ENCODE measurements around the gene FAM20C. TPM values are rescaled to one million over a fixed set of nuclear protein-coding genes. Genes with fewer than 3 reads are reported as not detected.
"Not testable (repeated sequence)": the region's sequence is repeated elsewhere in the genome, so short reads cannot be mapped to it uniquely, and the experiment has no call there.

Gene FAM20C
- total RNA-seq, 1 experiment from 2014 or later = 87.9 TPM

GRCh38 chr7:240146-240676, 47.8 kb downstream of the FAM20C start:
- Histone ChIP-seq H3F3A (ENCODE audit: low read length, unreplicated experiment) (no peaks in the 10 kb centered on the region), H3K27me3 (ENCODE audit: low read length) (no peaks in the 10 kb centered on the region), H3K79me2 (ENCODE audit: low read length) (peaks cover 9% of the 10 kb centered on the region), H4K20me1 (ENCODE audit: low read length) (peaks cover 3% of the 10 kb centered on the region; the same call in 1 of the 2 replicates), H3K4me2 (ENCODE audit: low read length) (no peak overlapping the region), H2AFZ (ENCODE audit: low read length) (no peak overlapping the region), H3K36me3 (ENCODE audit: low read depth, low read length) (peaks cover 11% of the 10 kb centered on the region; the same call in 1 of the 2 replicates), H3K4me1 (ENCODE audit: insufficient read depth, low read length) (0 out of 2 replicates have a peak, but pooled peaks cover 3% of the 10 kb centered on the region), H3K9ac (ENCODE audit: low read length) (no peak overlapping the region), H3K9me3 (ENCODE audit: low read length) (no peaks in the 10 kb centered on the region), H3K9me2 (replicated peaks; ENCODE audit: low read length) (no peaks in the 10 kb centered on the region), H3K4me3 (ENCODE audit: low read length) (no peak overlapping the region), H3K27ac (ENCODE audit: low read length) (no peak overlapping the region)
- intact Hi-C loops (cut with micrococcal nuclease) = no loop called here
- ChIA-PET POLR2A (ENCODE audit: unreplicated experiment) (no interaction called here), CTCF (no interaction called here)
- DNase-seq (no peak), ATAC-seq (no peak)
- no peak for TF ChIP-seq EZH2phosphoT487 (IDR thresholded peaks at IDR 0.05; ENCODE audit: borderline replicate concordance, low read length)
- TF ChIP-seq CTCF (conservative IDR thresholded peaks at IDR 0.05; ENCODE audit: low read depth, low read length) = no peak
- no TSS peak for BruUV-seq (replicated peaks)

GRCh38 chr7:240887-241421, 48.6 kb downstream of the FAM20C start:
- Histone ChIP-seq H3K27me3 (ENCODE audit: low read length) (no peaks in the 10 kb centered on the region), H2AFZ (ENCODE audit: low read length) (no peak overlapping the region), H3K36me3 (ENCODE audit: low read depth, low read length) (0 out of 2 replicates have a peak, but pooled peaks cover 4% of the 10 kb centered on the region), H3K79me2 (ENCODE audit: low read length) (peaks cover 9% of the 10 kb centered on the region), H3K9me2 (replicated peaks; ENCODE audit: low read length) (no peaks in the 10 kb centered on the region), H3K9ac (ENCODE audit: low read length) (no peak overlapping the region), H3K4me3 (ENCODE audit: low read length) (no peak overlapping the region), H4K20me1 (ENCODE audit: low read length) (peaks cover 3% of the 10 kb centered on the region; the same call in 1 of the 2 replicates), H3K27ac (ENCODE audit: low read length) (no peak overlapping the region), H3K4me2 (ENCODE audit: low read length) (no peak overlapping the region), H3K4me1 (ENCODE audit: insufficient read depth, low read length) (no peaks in the 10 kb centered on the region), H3K9me3 (ENCODE audit: low read length) (no peaks in the 10 kb centered on the region), H3F3A (ENCODE audit: low read length, unreplicated experiment) (no peaks in the 10 kb centered on the region)
- DNase-seq (no peak), ATAC-seq (peak; percentile 51)
- CTCF ChIA-PET = no interaction called here
- no TSS peak for BruUV-seq (replicated peaks)
- POLR2A ChIA-PET (ENCODE audit: unreplicated experiment) = no interaction called here
- no peak for TF ChIP-seq EZH2phosphoT487 (IDR thresholded peaks at IDR 0.05; ENCODE audit: borderline replicate concordance, low read length)
- no peak for TF ChIP-seq EZH2 (IDR thresholded peaks at IDR 0.05; ENCODE audit: low read length, unreplicated experiment)
- no peak for TF ChIP-seq CTCF (conservative IDR thresholded peaks at IDR 0.05; ENCODE audit: low read depth, low read length)
- intact Hi-C loops (cut with micrococcal nuclease) = no loop called here

- no peak for TF ChIP-seq CTCF (conservative IDR thresholded peaks at IDR 0.05; ENCODE audit: low read depth, low read length)
- TF ChIP-seq EZH2phosphoT487 (IDR thresholded peaks at IDR 0.05; ENCODE audit: borderline replicate concordance, low read length) = no peak
- no peak for TF ChIP-seq EZH2 (IDR thresholded peaks at IDR 0.05; ENCODE audit: low read length, unreplicated experiment)
- Histone ChIP-seq H2AFZ (ENCODE audit: low read length) (no peak overlapping the region), H3K79me2 (ENCODE audit: low read length) (peaks cover 9% of the 10 kb centered on the region), H3K36me3 (ENCODE audit: low read depth, low read length) (0 out of 2 replicates have a peak, but pooled peaks cover 4% of the 10 kb centered on the region), H3K4me3 (ENCODE audit: low read length) (no peak overlapping the region), H3K27ac (ENCODE audit: low read length) (no peak overlapping the region), H3K9me3 (ENCODE audit: low read length) (no peaks in the 10 kb centered on the region), H3K9ac (ENCODE audit: low read length) (no peak overlapping the region), H3K9me2 (replicated peaks; ENCODE audit: low read length) (no peaks in the 10 kb centered on the region), H4K20me1 (ENCODE audit: low read length) (peaks cover 3% of the 10 kb centered on the region; the same call in 1 of the 2 replicates), H3F3A (ENCODE audit: low read length, unreplicated experiment) (no peaks in the 10 kb centered on the region), H3K4me1 (ENCODE audit: insufficient read depth, low read length) (no peaks in the 10 kb centered on the region), H3K4me2 (ENCODE audit: low read length) (no peak overlapping the region), H3K27me3 (ENCODE audit: low read length) (no peaks in the 10 kb centered on the region)
- POLR2A ChIA-PET (ENCODE audit: unreplicated experiment) = no interaction called here
- DNase-seq (no peak), ATAC-seq (no peak)
- BruUV-seq (replicated peaks) = no TSS peak
- CTCF ChIA-PET = no interaction called here
- intact Hi-C loops (cut with micrococcal nuclease) = no loop called here
Observed at GRCh38 chr7:241513-241912, 49.1 kb downstream of the FAM20C start.

- H3K79me2 ChIP-seq (ENCODE audit: low read length); H3K27me3 ChIP-seq (ENCODE audit: low read length); BruUV-seq (replicated peaks); DNase-seq; H3K27ac ChIP-seq (ENCODE audit: low read length); H3K36me3 ChIP-seq (ENCODE audit: low read depth, low read length); H3F3A ChIP-seq (ENCODE audit: low read length, unreplicated experiment); H2AFZ ChIP-seq (ENCODE audit: low read length); H3K9ac ChIP-seq (ENCODE audit: low read length); CTCF ChIA-PET; ATAC-seq; H3K4me1 ChIP-seq (ENCODE audit: insufficient read depth, low read length); H3K4me3 ChIP-seq (ENCODE audit: low read length); H4K20me1 ChIP-seq (ENCODE audit: low read length); H3K9me3 ChIP-seq (ENCODE audit: low read length); H3K4me2 ChIP-seq (ENCODE audit: low read length); POLR2A ChIA-PET (ENCODE audit: unreplicated experiment); H3K9me2 ChIP-seq (replicated peaks; ENCODE audit: low read length); intact Hi-C loops (cut with micrococcal nuclease): not testable (repeated sequence)
Observed at GRCh38 chr7:242826-243579, 50.6 kb downstream of the FAM20C start.

All from PC-3 (cell line).